GM12892 (cell line): ENCODE measurements around the gene SPCS2.

Source experiments
- POLR2A ChIP-seq: IDR thresholded peaks from 2 replicates; pipeline ENCODE4 v1.6.1; 2011; ENCODE audit warnings: low read depth, low read length, control low read depth
- POLR2AphosphoS5 ChIP-seq: IDR thresholded peaks from 2 replicates; pipeline ENCODE4 v1.6.1; 2011; ENCODE audit warnings: low read depth, low read length, control low read depth

DNA sequence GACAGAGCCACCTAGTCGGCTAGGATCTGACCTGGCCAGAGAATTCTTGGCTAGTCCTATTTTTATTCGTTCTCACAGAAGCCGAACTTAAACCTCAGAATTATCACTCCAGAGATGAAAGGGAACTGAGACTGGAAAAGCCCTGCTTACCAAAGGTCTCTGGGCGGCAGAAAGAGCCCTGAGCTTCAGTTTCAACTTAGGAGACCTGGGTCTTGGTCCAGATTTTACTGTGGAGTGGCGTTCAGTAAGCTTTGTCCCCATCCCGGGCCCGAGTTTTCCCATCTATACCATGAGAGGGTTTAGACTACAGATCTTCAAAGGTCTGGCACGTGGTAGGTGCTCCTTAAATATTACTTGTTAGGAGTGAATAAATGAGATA is 40.2 kb downstream of the SPCS2 start:
- TF ChIP-seq POLR2A (no peak), POLR2AphosphoS5 (no peak)
